ENCODE measurements around the gene PTPRS.

Gene PTPRS

GRCh38 chr19:5369962-5370367, 29.4 kb upstream of the PTPRS start:
- no peak overlapping the region for H3K9ac ChIP-seq (ENCODE audit: low read depth, low read length, poor library complexity)
- H3K9me3 ChIP-seq (replicated peaks in 1 of 2; ENCODE audit: control insufficient read depth in 2 of 2, insufficient read depth in 1 of 2, low read depth in 1 of 2, low read length in 2 of 2) = peaks cover 0 to 4% of the 10 kb centered on the region in 2 donors
- no peak overlapping the region for H2BK12ac ChIP-seq (ENCODE audit: low read length)
- peaks cover 0 to 5% of the 10 kb centered on the region in 2 donors for H3K4me1 ChIP-seq (ENCODE audit: control insufficient read depth in 2 of 2, insufficient read depth in 1 of 2, low read depth in 1 of 2, low read length in 2 of 2)
- no peak overlapping the region for H3K14ac ChIP-seq (ENCODE audit: low read length)
- peak overlapping the region; percentile 33 for H2BK15ac ChIP-seq (ENCODE audit: low read length)
- peak overlapping the region; percentile 20 for H3K18ac ChIP-seq (ENCODE audit: low read length)
- H4K8ac ChIP-seq (ENCODE audit: low read depth, low read length) = no peak overlapping the region
- H3K23ac ChIP-seq (ENCODE audit: low read depth, low read length, poor library complexity) = no peak overlapping the region
- no peak overlapping the region for H3K4me3 ChIP-seq (ENCODE audit: low read length in 2 of 2)
- no peak overlapping the region for H4K91ac ChIP-seq (ENCODE audit: low read depth, low read length, poor library complexity)
- WGBS, 2 donors (ENCODE audit: extremely low coverage in 2 of 2, insufficient read length in 2 of 2, insufficient replicate concordance in 1 of 2) = no CpG with 5 or more reads among the region's 8 CpGs
- H3K79me1 ChIP-seq (ENCODE audit: low read depth, low read length) = no peaks in the 10 kb centered on the region
- H2BK5ac ChIP-seq (ENCODE audit: low read length) = no peak overlapping the region
- H3K4ac ChIP-seq (ENCODE audit: low read length) = no peak overlapping the region
- DNase-seq (ENCODE audit: low spot score) = peak; percentile 46
- H2AK5ac ChIP-seq (ENCODE audit: low read depth, low read length) = peak overlapping the region; percentile 72
- no peak overlapping the region for H2BK120ac ChIP-seq (ENCODE audit: low read depth, low read length)
- H2AFZ ChIP-seq (ENCODE audit: low read length) = no peak overlapping the region
- H3K27ac ChIP-seq (replicated peaks; ENCODE audit: low read length) = no peak overlapping the region
- no peak overlapping the region for H3K4me2 ChIP-seq (ENCODE audit: insufficient read depth, low read length, poor library complexity, severe bottlenecking)
- no peaks in the 10 kb centered on the region for H3K36me3 ChIP-seq (replicated peaks in 1 of 2; ENCODE audit: control insufficient read depth in 2 of 2, insufficient read depth in 2 of 2, low read length in 2 of 2)
- H3K27me3 ChIP-seq (ENCODE audit: control insufficient read depth in 3 of 3, insufficient read depth in 3 of 3, low read depth in 1 of 3, low read length in 3 of 3) = no peaks in the 10 kb centered on the region

- Histone ChIP-seq H4K8ac (ENCODE audit: low read depth, low read length) (no peak overlapping the region), H3K18ac (ENCODE audit: low read length) (no peak overlapping the region), H3K79me1 (ENCODE audit: low read depth, low read length) (no peaks in the 10 kb centered on the region), H2BK15ac (ENCODE audit: low read length) (no peak overlapping the region), H3K9me3 (replicated peaks in 1 of 2; ENCODE audit: control insufficient read depth in 2 of 2, insufficient read depth in 1 of 2, low read depth in 1 of 2, low read length in 2 of 2) (peaks cover 0 to 4% of the 10 kb centered on the region in 2 donors), H3K4me1 (ENCODE audit: control insufficient read depth in 2 of 2, insufficient read depth in 1 of 2, low read depth in 1 of 2, low read length in 2 of 2) (peaks cover 6 to 7% of the 10 kb centered on the region in 2 donors), H2AFZ (ENCODE audit: low read length) (no peak overlapping the region), H4K91ac (ENCODE audit: low read depth, low read length, poor library complexity) (peak overlapping the region; percentile 85), H2AK5ac (ENCODE audit: low read depth, low read length) (no peak overlapping the region), H3K4me2 (ENCODE audit: insufficient read depth, low read length, poor library complexity, severe bottlenecking) (no peak overlapping the region), H2BK120ac (ENCODE audit: low read depth, low read length) (no peak overlapping the region), H2BK5ac (ENCODE audit: low read length) (no peak overlapping the region), H3K4me3 (ENCODE audit: low read length in 2 of 2) (no peak overlapping the region), H3K27me3 (ENCODE audit: control insufficient read depth in 3 of 3, insufficient read depth in 3 of 3, low read depth in 1 of 3, low read length in 3 of 3) (no peaks in the 10 kb centered on the region), H3K23ac (ENCODE audit: low read depth, low read length, poor library complexity) (no peak overlapping the region), H2BK12ac (ENCODE audit: low read length) (no peak overlapping the region), H3K27ac (replicated peaks; ENCODE audit: low read length) (no peak overlapping the region), H3K36me3 (replicated peaks in 1 of 2; ENCODE audit: control insufficient read depth in 2 of 2, insufficient read depth in 2 of 2, low read length in 2 of 2) (no peaks in the 10 kb centered on the region), H3K9ac (ENCODE audit: low read depth, low read length, poor library complexity) (no peak overlapping the region), H3K14ac (ENCODE audit: low read length) (no peak overlapping the region), H3K4ac (ENCODE audit: low read length) (no peak overlapping the region)
- no peak for DNase-seq (ENCODE audit: low spot score)
- WGBS, 2 donors (ENCODE audit: extremely low coverage in 2 of 2, insufficient read length in 2 of 2, insufficient replicate concordance in 1 of 2) = 100% methylated on average over 4 to 5 of the region's 5 CpGs
Observed at GRCh38 chr19:5369304-5369703, 28.7 kb upstream of the PTPRS start.

- Histone ChIP-seq H3K14ac (ENCODE audit: low read length) (no peak overlapping the region), H2BK15ac (ENCODE audit: low read length) (no peak overlapping the region), H3K4ac (ENCODE audit: low read length) (no peak overlapping the region), H3K18ac (ENCODE audit: low read length) (no peak overlapping the region), H4K8ac (ENCODE audit: low read depth, low read length) (no peak overlapping the region), H2BK120ac (ENCODE audit: low read depth, low read length) (no peak overlapping the region), H3K4me3 (ENCODE audit: low read length in 2 of 2) (no peak overlapping the region), H2AFZ (ENCODE audit: low read length) (no peak overlapping the region), H2BK12ac (ENCODE audit: low read length) (no peak overlapping the region), H3K79me1 (ENCODE audit: low read depth, low read length) (no peaks in the 10 kb centered on the region), H2BK5ac (ENCODE audit: low read length) (no peak overlapping the region), H3K23ac (ENCODE audit: low read depth, low read length, poor library complexity) (no peak overlapping the region), H3K4me2 (ENCODE audit: insufficient read depth, low read length, poor library complexity, severe bottlenecking) (no peak overlapping the region), H3K27me3 (ENCODE audit: control insufficient read depth in 3 of 3, insufficient read depth in 3 of 3, low read depth in 1 of 3, low read length in 3 of 3) (no peaks in the 10 kb centered on the region), H4K91ac (ENCODE audit: low read depth, low read length, poor library complexity) (no peak overlapping the region), H3K9me3 (replicated peaks in 1 of 2; ENCODE audit: control insufficient read depth in 2 of 2, insufficient read depth in 1 of 2, low read depth in 1 of 2, low read length in 2 of 2) (peaks cover 0 to under 1% of the 10 kb centered on the region in 2 donors), H3K27ac (replicated peaks; ENCODE audit: low read length) (no peak overlapping the region), H3K4me1 (ENCODE audit: control insufficient read depth in 2 of 2, insufficient read depth in 1 of 2, low read depth in 1 of 2, low read length in 2 of 2) (peaks cover 6 to 7% of the 10 kb centered on the region in 2 donors), H2AK5ac (ENCODE audit: low read depth, low read length) (no peak overlapping the region), H3K9ac (ENCODE audit: low read depth, low read length, poor library complexity) (no peak overlapping the region), H3K36me3 (replicated peaks in 1 of 2; ENCODE audit: control insufficient read depth in 2 of 2, insufficient read depth in 2 of 2, low read length in 2 of 2) (no peaks in the 10 kb centered on the region)
- WGBS, 2 donors (ENCODE audit: extremely low coverage in 2 of 2, insufficient read length in 2 of 2, insufficient replicate concordance in 1 of 2) = 98 to 100% methylated on average over 4 to 5 of the region's 5 CpGs
- no peak for DNase-seq (ENCODE audit: low spot score)
Observed at GRCh38 chr19:5367530-5368133, 27.0 kb upstream of the PTPRS start.

DNA sequence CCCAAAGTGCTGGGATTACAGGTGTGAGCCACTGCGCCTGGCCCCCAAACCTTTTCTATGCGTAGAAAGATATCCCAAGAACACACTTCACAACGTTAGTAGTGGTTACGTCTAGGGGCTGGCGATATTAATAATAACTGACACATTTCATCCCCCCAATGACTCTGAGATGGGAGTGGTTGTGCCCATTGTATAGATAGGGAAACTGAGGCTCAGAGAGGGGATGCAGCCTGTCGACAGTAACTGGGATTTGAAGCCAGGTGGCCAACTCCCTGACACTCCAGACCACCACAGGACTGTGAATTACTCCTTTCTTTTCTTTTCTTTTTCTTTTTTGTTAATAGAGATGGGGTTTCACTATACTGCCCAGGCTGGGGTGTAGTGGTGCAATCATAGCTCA, 25.3 kb upstream of the PTPRS start:
- no peak overlapping the region for H2AFZ ChIP-seq (ENCODE audit: low read length)
- peak overlapping the region; percentile 56 for H2AK5ac ChIP-seq (ENCODE audit: low read depth, low read length)
- H3K18ac ChIP-seq (ENCODE audit: low read length) = no peak overlapping the region
- peak overlapping the region; percentile 87 for H2BK15ac ChIP-seq (ENCODE audit: low read length)
- H3K23ac ChIP-seq (ENCODE audit: low read depth, low read length, poor library complexity) = no peak overlapping the region
- no peak overlapping the region for H4K91ac ChIP-seq (ENCODE audit: low read depth, low read length, poor library complexity)
- H3K4me3 ChIP-seq (ENCODE audit: low read length in 2 of 2) = no peak overlapping the region
- H3K4ac ChIP-seq (ENCODE audit: low read length) = no peak overlapping the region
- H3K79me1 ChIP-seq (ENCODE audit: low read depth, low read length) = no peaks in the 10 kb centered on the region
- no peak for DNase-seq (ENCODE audit: low spot score)
- H3K27ac ChIP-seq (replicated peaks; ENCODE audit: low read length) = no peak overlapping the region
- H3K36me3 ChIP-seq (replicated peaks in 1 of 2; ENCODE audit: control insufficient read depth in 2 of 2, insufficient read depth in 2 of 2, low read length in 2 of 2) = no peaks in the 10 kb centered on the region
- whole genome bisulfite sequencing, 2 donors (ENCODE audit: extremely low coverage in 2 of 2, insufficient read length in 2 of 2, insufficient replicate concordance in 1 of 2) = no CpG with 5 or more reads among the region's 6 CpGs
- no peak overlapping the region for H3K9ac ChIP-seq (ENCODE audit: low read depth, low read length, poor library complexity)
- no peak overlapping the region for H3K14ac ChIP-seq (ENCODE audit: low read length)
- H4K8ac ChIP-seq (ENCODE audit: low read depth, low read length) = no peak overlapping the region
- no peaks in the 10 kb centered on the region for H3K9me3 ChIP-seq (replicated peaks in 1 of 2; ENCODE audit: control insufficient read depth in 2 of 2, insufficient read depth in 1 of 2, low read depth in 1 of 2, low read length in 2 of 2)
- no peak overlapping the region for H2BK120ac ChIP-seq (ENCODE audit: low read depth, low read length)
- no peak overlapping the region for H2BK12ac ChIP-seq (ENCODE audit: low read length)
- H3K27me3 ChIP-seq (ENCODE audit: control insufficient read depth in 3 of 3, insufficient read depth in 3 of 3, low read depth in 1 of 3, low read length in 3 of 3) = no peaks in the 10 kb centered on the region
- peaks cover 6 to 7% of the 10 kb centered on the region in 2 donors for H3K4me1 ChIP-seq (ENCODE audit: control insufficient read depth in 2 of 2, insufficient read depth in 1 of 2, low read depth in 1 of 2, low read length in 2 of 2)
- H2BK5ac ChIP-seq (ENCODE audit: low read length) = no peak overlapping the region
- no peak overlapping the region for H3K4me2 ChIP-seq (ENCODE audit: insufficient read depth, low read length, poor library complexity, severe bottlenecking)
